Measurements from ENCODE around the gene AGPAT2.

The AGPAT2 gene

GRCh38 chr9:136671646-136672430 lies 15.4 kb downstream of the AGPAT2 start (continued):
- TF ChIP-seq GLI4 (tag by site-specific recombination; IDR thresholded peaks at IDR 0.05) (no peak), SCRT1 (tag by site-specific recombination; IDR thresholded peaks at IDR 0.05; ENCODE audit: borderline replicate concordance) (no peak), HOXD13 (CRISPR knock-in tag; IDR thresholded peaks at IDR 0.05; ENCODE audit: borderline replicate concordance) (no peak), ZBTB7A (tag by site-specific recombination; IDR thresholded peaks at IDR 0.05; ENCODE audit: low read depth) (peak; percentile 91), CTCF (tag by site-specific recombination; IDR thresholded peaks at IDR 0.05) (peak; percentile 88), ZNF670 (tag by site-specific recombination; IDR thresholded peaks at IDR 0.05; ENCODE audit: low read depth) (no peak), ZNF514 (tag by site-specific recombination; IDR thresholded peaks at IDR 0.05) (no peak), ZNF114 (tag by site-specific recombination; IDR thresholded peaks at IDR 0.05) (no peak), ZNF654 (tag by site-specific recombination; IDR thresholded peaks at IDR 0.05; ENCODE audit: low read depth) (peak; percentile 29; the same call in 1 of the 2 replicates), ZNF2 (tag by site-specific recombination; IDR thresholded peaks at IDR 0.05) (peak; percentile 82), SALL2 (tag by site-specific recombination; IDR thresholded peaks at IDR 0.05; ENCODE audit: borderline replicate concordance) (no peak), HOXA7 (CRISPR knock-in tag; IDR thresholded peaks at IDR 0.05; ENCODE audit: borderline replicate concordance) (no peak), ZNF561 (tag by site-specific recombination; IDR thresholded peaks at IDR 0.05; ENCODE audit: borderline replicate concordance) (no peak), MZF1 (tag by site-specific recombination; IDR thresholded peaks at IDR 0.05; ENCODE audit: borderline replicate concordance) (no peak), KLF10 (tag by site-specific recombination; IDR thresholded peaks at IDR 0.05) (no peak), ELK4 (IDR thresholded peaks at IDR 0.05; ENCODE audit: borderline replicate concordance, low read depth, low read length) (no peak), ZNF37A (tag by site-specific recombination; IDR thresholded peaks at IDR 0.05) (no peak), ZFP37 (tag by site-specific recombination; IDR thresholded peaks at IDR 0.05) (no peak), ZNF76 (tag by site-specific recombination; IDR thresholded peaks at IDR 0.05; ENCODE audit: borderline replicate concordance, low read depth) (no peak), ZNF341 (tag by site-specific recombination; IDR thresholded peaks at IDR 0.05; ENCODE audit: low read depth) (no peak), ZNF324 (tag by site-specific recombination; IDR thresholded peaks at IDR 0.05) (no peak), ZFHX2 (tag by site-specific recombination; conservative IDR thresholded peaks at IDR 0.05) (peak; percentile 54; the same call in 1 of the 2 replicates), ZNF311 (tag by site-specific recombination; IDR thresholded peaks at IDR 0.05; ENCODE audit: borderline replicate concordance) (no peak), ZNF211 (tag by site-specific recombination; IDR thresholded peaks at IDR 0.05; ENCODE audit: low read depth) (no peak), ZNF658 (tag by site-specific recombination; IDR thresholded peaks at IDR 0.05) (no peak), KLF1 (tag by site-specific recombination; IDR thresholded peaks at IDR 0.05) (0 out of 2 replicates have a peak, but pooled peaks have one; percentile 11), ZNF596 (tag by site-specific recombination; IDR thresholded peaks at IDR 0.05) (no peak), WT1 (tag by site-specific recombination; IDR thresholded peaks at IDR 0.05) (0 out of 2 replicates have a peak, but pooled peaks have one; percentile 19), ZNF391 (tag by site-specific recombination; IDR thresholded peaks at IDR 0.05; ENCODE audit: borderline replicate concordance, low read depth) (no peak)
- TF ChIP-seq, protein P1, sequence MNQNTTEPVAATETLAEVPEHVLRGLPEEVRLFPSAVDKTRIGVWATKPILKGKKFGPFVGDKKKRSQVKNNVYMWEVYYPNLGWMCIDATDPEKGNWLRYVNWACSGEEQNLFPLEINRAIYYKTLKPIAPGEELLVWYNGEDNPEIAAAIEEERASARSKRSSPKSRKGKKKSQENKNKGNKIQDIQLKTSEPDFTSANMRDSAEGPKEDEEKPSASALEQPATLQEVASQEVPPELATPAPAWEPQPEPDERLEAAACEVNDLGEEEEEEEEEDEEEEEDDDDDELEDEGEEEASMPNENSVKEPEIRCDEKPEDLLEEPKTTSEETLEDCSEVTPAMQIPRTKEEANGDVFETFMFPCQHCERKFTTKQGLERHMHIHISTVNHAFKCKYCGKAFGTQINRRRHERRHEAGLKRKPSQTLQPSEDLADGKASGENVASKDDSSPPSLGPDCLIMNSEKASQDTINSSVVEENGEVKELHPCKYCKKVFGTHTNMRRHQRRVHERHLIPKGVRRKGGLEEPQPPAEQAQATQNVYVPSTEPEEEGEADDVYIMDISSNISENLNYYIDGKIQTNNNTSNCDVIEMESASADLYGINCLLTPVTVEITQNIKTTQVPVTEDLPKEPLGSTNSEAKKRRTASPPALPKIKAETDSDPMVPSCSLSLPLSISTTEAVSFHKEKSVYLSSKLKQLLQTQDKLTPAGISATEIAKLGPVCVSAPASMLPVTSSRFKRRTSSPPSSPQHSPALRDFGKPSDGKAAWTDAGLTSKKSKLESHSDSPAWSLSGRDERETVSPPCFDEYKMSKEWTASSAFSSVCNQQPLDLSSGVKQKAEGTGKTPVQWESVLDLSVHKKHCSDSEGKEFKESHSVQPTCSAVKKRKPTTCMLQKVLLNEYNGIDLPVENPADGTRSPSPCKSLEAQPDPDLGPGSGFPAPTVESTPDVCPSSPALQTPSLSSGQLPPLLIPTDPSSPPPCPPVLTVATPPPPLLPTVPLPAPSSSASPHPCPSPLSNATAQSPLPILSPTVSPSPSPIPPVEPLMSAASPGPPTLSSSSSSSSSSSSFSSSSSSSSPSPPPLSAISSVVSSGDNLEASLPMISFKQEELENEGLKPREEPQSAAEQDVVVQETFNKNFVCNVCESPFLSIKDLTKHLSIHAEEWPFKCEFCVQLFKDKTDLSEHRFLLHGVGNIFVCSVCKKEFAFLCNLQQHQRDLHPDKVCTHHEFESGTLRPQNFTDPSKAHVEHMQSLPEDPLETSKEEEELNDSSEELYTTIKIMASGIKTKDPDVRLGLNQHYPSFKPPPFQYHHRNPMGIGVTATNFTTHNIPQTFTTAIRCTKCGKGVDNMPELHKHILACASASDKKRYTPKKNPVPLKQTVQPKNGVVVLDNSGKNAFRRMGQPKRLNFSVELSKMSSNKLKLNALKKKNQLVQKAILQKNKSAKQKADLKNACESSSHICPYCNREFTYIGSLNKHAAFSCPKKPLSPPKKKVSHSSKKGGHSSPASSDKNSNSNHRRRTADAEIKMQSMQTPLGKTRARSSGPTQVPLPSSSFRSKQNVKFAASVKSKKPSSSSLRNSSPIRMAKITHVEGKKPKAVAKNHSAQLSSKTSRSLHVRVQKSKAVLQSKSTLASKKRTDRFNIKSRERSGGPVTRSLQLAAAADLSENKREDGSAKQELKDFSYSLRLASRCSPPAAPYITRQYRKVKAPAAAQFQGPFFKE (tag by site-specific recombination; IDR thresholded peaks at IDR 0.05; ENCODE audit: borderline replicate concordance): no peak
- TF ChIP-seq, protein P2, sequence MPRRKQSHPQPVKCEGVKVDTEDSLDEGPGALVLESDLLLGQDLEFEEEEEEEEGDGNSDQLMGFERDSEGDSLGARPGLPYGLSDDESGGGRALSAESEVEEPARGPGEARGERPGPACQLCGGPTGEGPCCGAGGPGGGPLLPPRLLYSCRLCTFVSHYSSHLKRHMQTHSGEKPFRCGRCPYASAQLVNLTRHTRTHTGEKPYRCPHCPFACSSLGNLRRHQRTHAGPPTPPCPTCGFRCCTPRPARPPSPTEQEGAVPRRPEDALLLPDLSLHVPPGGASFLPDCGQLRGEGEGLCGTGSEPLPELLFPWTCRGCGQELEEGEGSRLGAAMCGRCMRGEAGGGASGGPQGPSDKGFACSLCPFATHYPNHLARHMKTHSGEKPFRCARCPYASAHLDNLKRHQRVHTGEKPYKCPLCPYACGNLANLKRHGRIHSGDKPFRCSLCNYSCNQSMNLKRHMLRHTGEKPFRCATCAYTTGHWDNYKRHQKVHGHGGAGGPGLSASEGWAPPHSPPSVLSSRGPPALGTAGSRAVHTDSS (tag by site-specific recombination; IDR thresholded peaks at IDR 0.05): peak; percentile 79; the same call in 1 of the 2 replicates
